GM21786 (cell line): Measurements from ENCODE around the gene RUNX2.

ENCODE experiments used
- ATAC-seq: cut with Tn5 transposase; IDR thresholded peaks from one replicate; pipeline ENCODE4 v1.9.1; 2021; ENCODE audit not compliant: unreplicated experiment

RUNX2 gene

DNA sequence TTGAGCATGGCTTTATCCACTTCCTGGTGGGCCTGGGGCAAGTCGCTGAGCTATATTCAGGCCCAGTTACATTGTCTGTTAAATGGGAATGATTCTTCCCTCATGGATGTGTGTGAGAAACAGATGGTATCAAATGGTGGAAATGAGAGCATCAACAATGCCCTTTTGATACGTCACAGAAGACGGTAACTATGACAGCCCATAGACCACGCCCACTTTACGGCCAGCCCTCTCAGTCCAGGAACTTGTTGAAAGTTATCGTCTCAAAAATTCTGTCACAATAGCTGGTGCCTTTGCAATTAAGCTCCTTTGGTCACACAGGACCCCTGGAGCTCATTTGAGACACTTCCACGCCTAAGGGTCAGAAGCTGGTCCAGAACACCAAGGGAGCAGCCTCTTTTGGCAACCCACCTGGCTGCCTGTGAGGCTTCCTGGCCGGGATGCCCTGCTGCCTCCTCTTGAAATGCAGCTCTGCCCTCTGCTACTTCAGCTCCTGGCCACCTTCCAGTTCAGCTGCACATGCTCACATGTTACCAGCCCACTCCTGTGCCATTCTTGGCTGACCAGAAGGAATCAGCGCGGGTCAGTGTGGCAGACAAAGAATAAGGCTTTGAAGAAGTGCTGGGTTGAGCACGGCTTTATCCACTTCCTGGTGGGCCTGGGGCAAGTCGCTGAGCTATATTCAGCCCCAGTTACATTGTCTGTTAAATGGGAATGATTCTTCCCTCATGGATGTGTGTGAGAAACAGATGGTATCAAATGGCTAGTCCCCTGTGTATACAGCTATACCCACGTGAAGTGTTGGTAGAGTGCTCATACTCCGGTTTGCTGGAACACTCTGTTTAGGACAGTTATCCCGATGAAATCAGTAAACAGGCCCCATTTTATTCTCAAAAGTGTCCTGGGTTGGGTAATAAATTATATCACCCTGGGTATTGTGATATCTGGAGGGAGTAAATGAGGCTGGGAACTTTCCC is 248.8 kb downstream of the RUNX2 start:
- ATAC-seq, result no peak

DNA sequence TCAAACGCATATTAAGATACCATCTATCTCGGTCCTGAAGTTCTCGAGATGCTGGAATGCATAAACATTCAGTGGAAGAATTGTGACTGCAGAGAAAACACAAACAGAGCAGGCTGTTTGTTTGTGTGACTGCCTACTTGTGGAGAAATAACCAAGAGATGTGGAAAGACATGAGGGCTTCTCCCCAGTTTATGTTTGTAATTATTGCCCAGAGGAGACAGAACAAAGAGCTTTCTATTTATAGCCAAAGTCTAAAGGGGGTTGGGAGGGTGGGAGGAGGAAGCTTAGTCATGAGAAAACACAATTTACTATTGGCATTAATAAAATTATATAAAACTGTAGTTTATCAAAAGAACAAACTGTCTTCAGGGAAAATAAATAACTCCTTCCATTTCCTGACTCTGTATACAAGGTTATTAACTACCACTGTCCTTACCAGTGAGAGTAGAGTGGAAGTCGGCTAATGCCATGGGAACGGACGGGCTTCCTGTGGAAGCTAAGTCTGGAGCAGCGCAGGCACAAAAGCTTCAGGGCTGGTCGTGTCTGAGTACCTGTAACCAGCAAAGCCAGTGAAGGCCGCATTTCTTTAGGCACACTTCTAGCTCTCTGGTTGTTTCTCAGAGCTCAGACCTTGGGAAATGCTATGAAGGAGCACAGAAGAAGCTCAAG is 249.8 kb downstream of the RUNX2 start:
- ATAC-seq, result no peak

DNA sequence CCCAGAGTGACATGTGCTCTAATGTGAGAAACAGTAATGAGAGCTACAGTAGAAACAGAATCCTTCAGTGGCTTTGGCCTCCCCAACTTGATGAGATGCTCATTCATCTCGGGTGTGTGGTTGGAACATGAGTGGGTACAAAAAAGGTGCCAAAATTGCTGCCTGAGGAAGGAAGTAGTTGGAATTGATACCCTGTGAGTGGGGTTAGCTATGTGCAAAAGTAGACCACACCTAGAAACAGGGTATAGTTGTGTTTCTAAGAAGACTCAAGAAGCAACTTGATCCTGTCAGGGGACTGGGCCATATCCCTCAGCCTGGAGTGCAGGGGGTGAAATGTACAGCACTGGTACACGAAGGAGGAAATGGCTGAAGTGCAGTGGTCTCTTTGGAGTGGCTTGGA is 256.0 kb downstream of the RUNX2 start:
- ATAC-seq, result no peak

DNA sequence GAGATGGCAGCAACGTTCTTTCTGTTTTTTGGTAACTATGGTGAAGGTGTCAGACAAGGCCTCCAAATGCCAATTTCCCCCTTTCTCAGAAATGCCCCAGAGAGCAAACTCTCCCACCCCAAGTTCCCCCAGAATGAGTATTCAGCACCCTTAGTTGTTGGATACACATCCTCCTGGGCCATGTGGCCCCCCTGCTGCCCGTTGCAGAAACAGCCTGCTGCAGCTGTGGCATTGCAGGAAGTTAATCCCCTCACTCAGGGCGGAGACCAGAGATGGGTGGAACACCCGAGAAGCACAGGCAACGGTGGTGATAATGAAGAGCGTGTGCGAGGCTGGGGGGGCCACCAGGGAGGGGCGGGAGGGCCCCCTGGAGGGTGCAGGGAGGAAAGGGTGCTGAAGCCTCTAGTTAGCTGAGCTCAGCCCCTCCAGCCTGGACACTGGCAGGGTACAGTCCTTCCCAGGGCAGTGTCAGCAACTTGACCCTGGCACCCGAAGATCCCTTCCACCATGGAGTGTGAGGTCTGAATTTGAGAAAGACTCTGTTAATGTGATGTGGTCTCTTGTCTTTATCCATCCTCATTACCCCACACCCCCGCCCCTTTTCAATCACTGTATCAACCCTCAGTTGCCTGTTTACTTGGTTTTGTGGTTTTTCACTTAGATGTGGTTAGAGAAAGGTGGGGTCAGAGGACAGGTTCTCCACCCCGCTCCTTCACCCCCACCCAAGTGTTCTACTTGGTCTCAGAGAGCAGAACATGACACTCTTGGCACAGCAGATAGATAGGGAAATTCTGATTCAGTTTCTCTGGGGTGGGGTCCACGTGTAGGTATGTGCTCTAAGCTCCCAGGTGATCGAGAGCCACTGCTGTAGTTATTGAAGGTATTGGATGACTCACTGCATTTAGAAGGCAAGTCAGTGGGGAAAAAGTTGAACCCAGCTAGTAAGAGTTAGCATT is 258.4 kb downstream of the RUNX2 start:
- no peak for ATAC-seq

DNA sequence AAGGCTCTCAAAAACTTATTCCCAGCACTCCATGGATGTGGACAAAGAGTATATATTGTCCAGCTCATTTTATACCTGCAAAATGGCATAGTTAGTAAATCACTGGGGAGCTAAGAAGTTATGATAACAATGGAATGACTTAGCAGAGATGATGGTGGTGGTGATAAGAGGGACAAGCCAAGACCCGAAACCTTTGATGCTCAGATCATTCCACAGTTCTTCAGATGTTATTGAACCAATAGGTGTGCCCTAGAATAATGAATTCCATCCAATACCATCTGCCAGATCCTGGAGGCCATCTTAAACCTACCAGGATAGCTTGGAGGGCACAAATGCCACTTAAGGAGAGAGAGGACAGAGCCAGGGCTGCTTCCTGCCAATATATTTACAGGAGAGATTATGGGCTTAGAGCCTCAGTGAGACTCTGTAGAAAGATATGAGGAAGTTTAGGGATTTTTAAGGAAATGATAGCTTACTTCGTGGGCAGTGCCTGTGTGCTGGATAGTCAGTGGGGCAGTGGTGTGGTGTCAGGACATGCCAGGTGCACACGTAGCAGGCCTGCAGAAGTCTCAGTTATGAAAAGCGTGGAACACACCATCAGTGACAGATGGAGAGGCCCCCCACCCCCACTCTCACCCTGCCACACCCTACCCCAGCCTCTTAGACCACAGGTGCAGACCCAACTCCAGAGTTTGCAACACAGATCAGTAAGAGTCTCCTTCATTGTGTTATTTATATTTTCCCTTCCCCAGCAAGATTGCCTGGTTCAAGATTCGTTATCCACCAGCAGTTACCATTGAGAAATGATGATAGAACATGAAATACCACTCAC is 259.3 kb downstream of the RUNX2 start:
- ATAC-seq, result no peak

DNA sequence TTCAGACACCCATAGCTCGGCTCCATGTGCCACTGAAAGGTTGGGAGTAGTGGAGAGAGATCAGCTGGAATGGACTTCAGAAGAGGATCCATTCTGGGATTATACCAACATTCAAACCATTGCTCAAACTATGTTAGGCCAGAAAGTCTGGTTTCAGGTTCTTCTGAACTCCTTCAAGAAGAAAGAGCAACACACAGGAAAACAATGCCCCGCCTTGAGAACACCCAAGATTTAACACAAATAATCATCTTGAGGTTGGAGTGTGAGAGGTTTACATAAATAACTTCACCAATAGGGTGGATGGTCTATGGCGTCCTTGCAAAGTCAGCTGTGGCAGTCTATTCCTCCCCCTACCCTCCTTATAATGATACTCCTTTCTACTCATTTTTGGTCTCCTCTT is 261.2 kb downstream of the RUNX2 start:
- ATAC-seq, result no peak

DNA sequence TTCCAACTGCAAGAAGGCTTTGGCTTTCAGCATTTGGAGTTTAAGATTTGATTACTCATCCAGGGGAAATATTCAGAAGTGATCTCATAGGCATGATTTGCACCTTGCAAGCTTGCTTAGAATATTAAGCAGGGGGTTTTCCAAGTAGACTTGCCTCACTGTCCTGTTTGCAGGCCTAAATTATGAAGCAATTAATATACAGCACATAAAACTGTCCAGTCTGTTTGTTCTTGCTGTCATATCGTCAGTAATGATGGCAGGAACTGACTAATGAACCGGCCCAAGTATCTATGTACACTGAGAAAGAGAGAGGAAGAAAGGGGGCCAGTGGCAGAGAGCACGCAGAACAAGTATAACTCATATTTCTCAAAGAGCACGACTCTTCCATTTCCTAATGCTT is 262.1 kb downstream of the RUNX2 start:
- ATAC-seq, result no peak

DNA sequence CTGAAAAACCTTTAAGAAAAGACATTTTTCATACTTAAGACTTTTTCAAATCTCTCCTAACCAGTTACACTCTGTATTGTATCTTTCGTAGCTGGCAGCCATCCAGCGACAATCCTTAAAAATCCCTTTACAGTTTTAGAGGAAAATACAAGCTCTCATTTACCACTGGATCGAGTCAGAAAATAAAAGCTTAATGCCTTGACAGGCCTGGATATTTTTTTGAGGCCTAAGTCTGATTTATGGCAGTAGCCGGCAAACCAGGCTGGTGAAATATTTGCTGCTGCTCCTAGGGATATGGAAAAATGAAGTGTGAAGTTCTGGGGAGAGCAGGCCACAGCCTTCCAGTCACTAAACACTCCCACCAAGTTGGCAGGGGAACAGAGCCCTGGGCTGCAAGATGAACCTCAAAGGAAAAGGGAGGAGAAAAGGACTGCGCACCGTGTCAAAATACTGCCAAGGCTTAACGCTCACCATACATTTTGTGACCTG is 262.6 kb downstream of the RUNX2 start:
- ATAC-seq, result no peak

DNA sequence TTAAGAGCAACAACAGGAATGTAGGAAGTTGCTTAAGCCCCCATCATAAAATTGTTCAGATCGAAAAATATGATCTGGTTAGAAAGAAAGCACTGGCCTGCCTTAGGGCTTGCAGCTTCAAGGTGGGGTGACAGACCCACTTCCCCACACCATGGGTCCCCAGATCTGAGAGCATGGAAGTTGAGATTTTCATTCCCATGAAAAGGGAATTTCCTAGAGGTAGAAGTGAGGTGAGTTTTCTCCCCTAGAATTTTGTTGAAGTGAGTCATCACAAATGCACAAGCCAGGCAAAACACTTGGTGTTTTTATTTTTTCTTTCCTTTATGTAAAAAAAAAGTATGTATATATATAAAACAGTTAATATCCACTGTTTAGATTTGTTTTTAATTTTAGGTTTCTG is 263.2 kb downstream of the RUNX2 start:
- ATAC-seq, result no peak

DNA sequence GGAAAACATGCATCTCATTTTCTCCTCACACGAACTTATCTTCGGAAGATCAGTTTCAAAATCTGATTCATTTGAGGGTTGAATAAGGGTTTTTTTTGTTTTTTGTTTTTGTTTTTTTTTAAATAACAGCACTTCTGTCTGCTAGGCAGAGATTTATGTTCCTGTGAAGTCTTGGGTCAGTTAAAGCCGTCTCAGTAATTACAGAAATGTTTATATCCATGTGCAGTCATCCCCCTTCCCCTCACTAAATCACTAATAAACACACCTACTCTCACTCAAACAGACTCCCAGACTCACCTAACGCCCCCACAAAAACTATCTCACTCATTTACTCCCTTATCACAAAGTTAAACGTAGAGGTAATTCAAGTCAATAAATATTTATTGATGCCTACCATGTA is 263.8 kb downstream of the RUNX2 start:
- ATAC-seq, result no peak

DNA sequence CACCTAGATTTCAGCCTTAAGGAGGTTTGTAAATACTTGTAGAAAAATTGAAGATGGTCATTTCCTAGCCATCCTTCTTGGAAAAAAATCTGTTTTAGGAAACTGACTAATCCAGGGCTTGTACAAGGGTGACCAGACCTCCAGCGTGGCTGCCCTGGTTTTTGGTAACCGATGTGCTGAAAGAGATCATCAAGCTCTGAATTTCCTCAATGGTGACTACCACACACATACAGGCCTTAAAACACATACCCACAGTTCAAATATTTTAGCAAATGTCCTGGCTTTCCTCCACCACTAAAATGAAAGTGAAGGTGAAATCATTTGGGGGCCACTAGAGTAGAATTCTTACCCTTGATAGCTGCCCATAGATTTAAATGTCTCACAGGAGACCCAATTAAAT is 264.9 kb downstream of the RUNX2 start:
- ATAC-seq, result no peak

DNA sequence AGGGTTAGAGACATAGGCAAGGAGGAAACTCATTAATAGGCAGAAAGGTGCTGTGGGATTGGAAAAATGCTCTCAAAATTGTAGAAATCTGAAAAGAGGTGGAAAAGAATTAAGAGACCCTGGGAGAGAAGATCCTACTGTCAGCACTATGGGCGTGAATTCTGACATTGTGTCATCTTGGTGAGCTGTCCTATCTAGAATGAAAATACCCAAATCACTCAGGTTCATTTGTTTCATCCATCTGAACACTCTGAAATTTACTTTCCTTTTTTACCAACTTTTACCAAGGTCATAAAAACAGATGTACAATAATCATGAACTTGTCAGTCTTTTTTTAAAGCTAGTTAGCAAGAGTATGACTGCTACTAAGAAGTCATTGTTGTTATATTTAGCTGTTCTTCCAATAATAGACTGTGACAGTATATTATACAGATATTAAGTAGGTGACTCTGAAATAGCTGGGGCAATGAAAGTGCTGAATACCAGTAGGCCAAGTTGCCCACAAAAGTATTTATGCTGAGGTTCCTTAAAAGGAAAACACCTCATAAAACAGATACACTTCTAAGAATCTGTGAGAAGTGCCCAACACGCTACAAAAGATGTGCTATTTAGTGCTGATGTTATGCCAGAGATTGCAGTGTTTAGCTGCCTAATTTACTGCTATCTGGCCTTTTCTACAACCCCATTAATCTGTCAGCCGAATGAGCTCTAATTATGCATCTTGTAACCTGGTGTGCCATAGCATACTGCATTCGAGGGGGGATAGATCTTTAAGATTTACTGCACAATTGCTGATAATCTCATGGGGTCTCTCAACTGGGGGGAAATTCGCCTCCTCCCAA is 267.1 kb downstream of the RUNX2 start:
- no peak for ATAC-seq

DNA sequence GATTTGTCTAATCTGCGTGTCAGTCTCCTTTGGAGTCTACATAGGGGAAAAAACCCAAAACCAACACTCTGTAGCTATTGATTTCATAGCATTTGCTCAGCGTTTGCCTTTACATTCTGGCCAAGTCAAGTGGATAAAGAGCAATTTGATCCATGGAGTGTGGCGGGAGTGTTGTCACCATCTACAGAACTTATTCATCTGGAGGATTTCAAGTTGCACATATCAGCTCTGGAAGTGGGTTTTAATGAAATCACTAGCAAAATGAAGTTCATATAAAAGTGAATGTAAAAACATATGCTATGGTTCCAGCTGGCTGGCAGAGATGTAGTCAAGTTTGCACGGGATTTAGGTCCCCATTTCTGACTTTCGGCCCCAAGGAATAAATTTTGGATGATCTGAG is 269.3 kb downstream of the RUNX2 start:
- ATAC-seq, result no peak

DNA sequence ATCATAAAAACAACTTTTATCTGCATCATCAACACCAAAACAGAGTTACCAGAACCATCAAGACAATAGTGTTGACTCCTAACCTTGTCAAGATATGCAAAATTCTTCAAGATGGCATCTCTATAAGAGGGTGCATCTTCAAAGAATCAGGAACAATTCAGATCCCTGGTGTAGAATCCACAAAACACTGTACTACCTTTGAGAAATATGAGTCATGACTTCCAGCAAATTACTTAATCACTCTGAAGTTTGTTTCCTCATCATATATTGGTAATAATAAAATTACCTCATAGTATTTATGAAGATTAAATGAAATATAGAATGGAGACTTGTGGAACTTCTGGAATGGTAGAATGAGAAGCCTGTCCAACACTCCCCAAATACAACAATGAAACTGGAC is 270.9 kb downstream of the RUNX2 start:
- ATAC-seq, result no peak

DNA sequence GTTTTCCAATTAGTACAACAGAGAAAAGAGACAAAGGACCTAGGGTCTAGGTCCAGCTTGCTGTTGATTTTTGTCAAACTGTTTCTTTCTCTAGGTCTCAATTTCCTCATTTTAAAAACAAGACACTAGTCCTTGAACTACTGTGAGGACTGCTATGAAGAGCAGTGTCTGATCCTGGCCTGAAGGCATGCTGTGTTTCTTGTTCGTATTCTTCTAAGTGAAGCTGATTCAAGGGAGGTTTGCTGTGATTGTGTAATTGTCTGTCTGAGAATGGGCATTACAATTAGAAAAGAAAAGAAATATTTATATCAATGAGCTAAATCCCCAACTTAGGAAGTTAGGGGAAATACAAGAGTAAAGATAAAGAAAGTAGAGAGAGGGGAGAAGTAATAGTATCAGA is 277.8 kb downstream of the RUNX2 start:
- ATAC-seq, result no peak

DNA sequence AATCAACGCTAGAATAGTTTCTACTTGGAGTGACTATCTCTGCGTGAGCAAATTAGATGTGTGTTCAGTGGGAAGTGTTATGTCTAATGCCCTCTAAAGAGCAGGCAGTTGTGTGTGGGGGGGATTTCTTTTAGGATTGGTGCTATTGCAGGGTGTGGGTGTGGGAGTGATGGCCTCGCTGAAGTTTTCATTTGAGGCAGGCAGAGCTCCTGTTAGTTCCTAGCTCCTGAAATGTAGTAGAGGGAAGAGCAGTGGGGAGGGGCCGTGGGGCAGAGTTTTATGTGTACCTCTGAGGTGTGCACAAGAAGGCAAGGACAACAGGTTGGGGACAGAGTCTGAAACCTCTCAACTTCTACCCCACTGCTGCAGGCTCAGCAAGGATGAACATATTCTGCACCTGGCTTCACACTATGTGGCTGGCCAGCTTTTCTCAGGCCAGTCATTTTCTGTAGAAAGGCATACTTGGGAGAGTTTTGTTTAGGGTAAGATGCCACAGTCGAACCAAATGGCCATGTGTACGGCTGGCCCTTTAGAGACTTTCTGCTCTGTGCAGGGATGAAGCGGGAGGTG is 278.8 kb downstream of the RUNX2 start:
- no peak for ATAC-seq

DNA sequence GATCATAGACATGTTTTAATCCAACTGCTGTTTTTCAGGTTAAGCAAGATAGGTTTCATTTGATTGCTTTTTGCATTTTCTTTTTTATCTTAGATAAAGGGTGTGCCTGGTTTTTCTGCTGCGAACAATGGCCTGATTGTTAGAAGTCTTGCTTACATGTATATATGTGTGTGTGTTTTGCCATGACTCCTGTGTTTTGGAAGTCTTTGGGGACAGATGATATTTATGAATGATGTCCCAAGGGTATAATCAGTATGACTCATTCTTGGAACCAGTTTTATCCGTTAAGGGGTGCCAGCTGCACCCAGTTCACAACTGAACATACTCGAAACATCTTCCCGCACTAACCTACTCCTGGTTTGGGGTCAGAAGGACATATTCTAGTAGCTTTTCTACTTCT is 279.7 kb downstream of the RUNX2 start:
- ATAC-seq, result no peak

DNA sequence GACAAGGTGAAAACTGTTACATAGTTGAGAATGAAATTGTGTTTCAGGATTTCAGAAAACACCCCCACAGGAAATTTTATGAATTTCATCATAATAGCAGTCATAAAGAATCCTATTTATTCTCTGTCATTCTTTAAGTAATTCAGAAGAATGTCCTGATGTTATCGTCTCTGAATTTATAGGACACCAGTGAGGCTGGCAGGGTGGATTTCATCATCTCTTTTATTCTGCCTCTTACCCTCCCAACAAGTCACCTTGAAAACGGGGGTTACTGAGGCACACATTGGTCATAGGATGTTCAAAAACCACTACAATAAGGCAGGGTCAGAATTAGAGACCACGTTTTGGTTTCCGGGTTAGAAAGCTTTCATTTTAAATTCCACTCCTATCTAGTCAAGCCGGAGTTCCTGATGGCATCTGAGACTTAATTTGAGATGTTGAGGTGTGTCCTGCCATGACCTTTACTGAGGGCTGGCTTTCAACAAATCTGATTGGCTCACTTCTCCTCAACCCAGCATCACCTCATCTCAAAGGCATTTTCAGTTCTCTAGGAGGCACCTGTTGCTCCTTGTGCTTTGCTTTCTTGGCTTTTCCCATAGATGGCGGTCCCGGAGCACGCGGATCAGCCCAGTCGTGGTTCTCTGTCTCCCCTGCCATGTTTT is 280.3 kb downstream of the RUNX2 start:
- no peak for ATAC-seq
